HEK293T (cell line): ENCODE measurements around the gene ANKS1B.

Experiments
- ARNT ChIP-seq: fragments of 450-650 bp; IDR thresholded peaks from 2 replicates; pipeline ENCODE4 v1.6.1; 2017; ENCODE audit warnings: mild to moderate bottlenecking
- BHLHE40 ChIP-seq: fragments of 450-650 bp; IDR thresholded peaks from 2 replicates; pipeline ENCODE4 v1.6.1; 2016; ENCODE audit warnings: mild to moderate bottlenecking, moderate library complexity, borderline replicate concordance
- FOXA1 ChIP-seq: fragments of 450-650 bp; IDR thresholded peaks from 2 replicates; pipeline ENCODE4 v1.6.1; 2016; ENCODE audit warnings: mild to moderate bottlenecking
- SP1 ChIP-seq: fragments of 450-650 bp; IDR thresholded peaks from 2 replicates; pipeline ENCODE4 v1.6.1; 2017

GRCh38 chr12:99068993-99069747, 915.6 kb downstream of the ANKS1B start:
- TF ChIP-seq SP1, result no peak
- no peak for TF ChIP-seq FOXA1
- no peak for TF ChIP-seq ARNT
- no peak for TF ChIP-seq BHLHE40
